ENCODE measurements around the gene ATP6V0D1. TPM values are rescaled to one million over a fixed set of nuclear protein-coding genes. Genes with fewer than 3 reads are reported as not detected.
"Not testable (repeated sequence)": the region's sequence is repeated elsewhere in the genome, so short reads cannot be mapped to it uniquely, and the experiment has no call there.

The ATP6V0D1 gene
- polyA plus RNA-seq (2012; ENCODE audit: insufficient read depth, insufficient read length) = 43.7 TPM

DNA sequence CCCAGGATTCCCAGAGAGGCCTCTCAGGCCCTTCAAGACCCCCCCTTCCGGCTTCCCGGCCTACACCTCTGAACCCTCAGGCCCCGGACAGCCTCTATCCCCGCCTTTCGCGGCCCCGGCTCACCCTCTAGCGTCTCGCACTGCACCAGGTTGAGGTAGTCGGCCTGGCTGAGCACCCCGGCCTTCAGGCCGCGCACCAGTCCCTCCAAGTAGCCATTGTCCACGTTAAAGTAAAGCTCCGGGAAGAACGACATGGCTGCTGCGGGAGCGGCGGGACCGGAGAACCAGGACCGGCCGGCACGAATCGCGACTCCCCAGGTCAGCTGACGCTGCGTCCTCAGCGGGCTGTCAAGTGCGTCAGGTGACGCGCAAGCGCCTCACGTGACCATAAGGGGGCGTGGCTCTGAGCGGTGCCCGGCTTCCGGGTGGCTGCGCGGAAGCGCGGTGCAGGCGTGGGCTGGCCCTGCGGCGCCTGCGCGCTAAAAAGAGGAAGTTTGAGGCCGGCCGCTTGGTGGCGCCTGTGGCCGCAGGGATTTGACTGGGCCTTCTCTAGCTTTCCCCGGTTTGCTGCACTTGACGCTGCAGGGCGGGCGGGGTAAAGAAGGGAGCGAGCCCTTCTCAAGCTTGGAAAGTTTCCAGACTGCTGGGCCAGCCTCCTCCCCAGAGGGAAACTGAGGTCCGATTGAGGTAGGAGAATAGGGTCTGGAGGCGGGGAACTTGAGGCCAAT is at the start of gene ATP6V0D1:
ATP6V0D1 (minus strand) TSS at position 325 of the 728 bp plus-strand sequence; CDS start at position 254, 71 bp downstream.
- H3K4me3 ChIP-seq (ENCODE audit: low read length) = peak within 1 kb of the TSS; percentile 75
- peak; percentile 95 for DNase-seq (ENCODE audit: low read depth, low spot score)

DNA sequence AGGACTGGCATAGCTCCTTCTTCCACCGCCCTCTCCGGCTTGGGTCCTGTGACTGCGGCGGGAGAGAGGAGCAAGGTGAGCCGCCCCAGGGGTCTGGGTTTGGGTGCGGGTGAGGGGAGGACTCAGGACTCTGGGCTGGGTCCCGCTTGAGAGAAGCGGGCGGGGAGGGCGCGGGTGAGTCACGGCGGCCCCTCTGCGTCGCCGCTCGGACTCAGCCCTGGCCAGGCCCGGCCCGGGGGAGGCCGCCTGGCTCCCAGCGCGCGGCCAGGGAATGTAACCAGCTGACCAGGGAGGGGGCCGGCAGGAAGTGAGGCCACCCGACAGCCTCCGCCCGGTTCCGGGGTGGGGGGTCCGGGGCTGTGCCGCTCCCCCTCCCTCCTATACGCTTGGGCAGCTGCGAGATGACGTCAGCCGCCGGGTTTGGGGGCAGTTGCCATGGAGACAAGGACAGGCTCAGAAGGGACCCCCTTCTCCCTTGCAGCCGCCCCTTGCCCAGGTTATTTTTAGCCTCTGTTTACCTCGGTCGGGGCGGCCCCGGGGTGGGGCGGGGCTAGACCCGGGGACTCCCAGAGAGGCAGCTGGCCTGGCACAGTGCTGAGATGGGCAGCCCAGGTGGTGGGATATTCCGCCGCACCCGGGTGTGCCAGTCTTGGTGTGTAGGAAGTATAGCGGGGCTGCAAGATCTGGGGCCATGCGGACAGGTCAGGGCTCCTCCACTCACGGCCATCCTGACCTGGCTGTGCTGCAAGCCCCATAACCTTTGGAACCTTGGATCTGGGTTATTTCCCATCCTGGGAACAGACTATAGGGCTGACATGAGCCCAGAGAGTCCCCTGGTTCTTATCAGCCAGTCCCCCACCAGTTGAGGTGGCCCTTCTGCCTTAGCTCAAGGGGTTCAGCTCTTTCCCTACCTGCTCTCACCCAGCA is 49.3 kb upstream of the ATP6V0D1 start:
- no peak for DNase-seq (ENCODE audit: low read depth, low spot score)
- no peak overlapping the region for H3K4me3 ChIP-seq (ENCODE audit: low read length)

- H3K4me3 ChIP-seq (ENCODE audit: low read length) = peak overlapping the region; percentile 57
- no peak for DNase-seq (ENCODE audit: low read depth, low spot score)
Measured at GRCh38 chr16:67529582-67530012, 48.6 kb upstream of the ATP6V0D1 start.

GRCh38 chr16:67528870-67529581 is 48.1 kb upstream of the ATP6V0D1 start:
- peak overlapping the region; percentile 57 for H3K4me3 ChIP-seq (ENCODE audit: low read length)

GRCh38 chr16:67528222-67528869 is 47.4 kb upstream of the ATP6V0D1 start, which contains the start of gene RIPOR1:
RIPOR1 (plus strand) TSS chr16:67528829; CDS start chr16:67538447, 9,618 bp downstream.
- H3K4me3 ChIP-seq (ENCODE audit: low read length) = peak within 1 kb of the TSS; percentile 57
- DNase-seq (ENCODE audit: low read depth, low spot score) = no peak

More at GRCh38 chr16:67528870-67529581, 48.1 kb upstream of the ATP6V0D1 start:
- DNase-seq (ENCODE audit: low read depth, low spot score) = no peak

- DNase-seq (ENCODE audit: low read depth, low spot score) = no peak
Measured at GRCh38 chr16:67526149-67526791, 45.3 kb upstream of the ATP6V0D1 start.

GRCh38 chr16:67525176-67525860 is 44.4 kb upstream of the ATP6V0D1 start:
- H3K4me3 ChIP-seq (ENCODE audit: low read length) = no peak overlapping the region
- DNase-seq (ENCODE audit: low read depth, low spot score) = no peak

More at GRCh38 chr16:67526149-67526791, 45.3 kb upstream of the ATP6V0D1 start:
- no peak overlapping the region for H3K4me3 ChIP-seq (ENCODE audit: low read length)

DNA sequence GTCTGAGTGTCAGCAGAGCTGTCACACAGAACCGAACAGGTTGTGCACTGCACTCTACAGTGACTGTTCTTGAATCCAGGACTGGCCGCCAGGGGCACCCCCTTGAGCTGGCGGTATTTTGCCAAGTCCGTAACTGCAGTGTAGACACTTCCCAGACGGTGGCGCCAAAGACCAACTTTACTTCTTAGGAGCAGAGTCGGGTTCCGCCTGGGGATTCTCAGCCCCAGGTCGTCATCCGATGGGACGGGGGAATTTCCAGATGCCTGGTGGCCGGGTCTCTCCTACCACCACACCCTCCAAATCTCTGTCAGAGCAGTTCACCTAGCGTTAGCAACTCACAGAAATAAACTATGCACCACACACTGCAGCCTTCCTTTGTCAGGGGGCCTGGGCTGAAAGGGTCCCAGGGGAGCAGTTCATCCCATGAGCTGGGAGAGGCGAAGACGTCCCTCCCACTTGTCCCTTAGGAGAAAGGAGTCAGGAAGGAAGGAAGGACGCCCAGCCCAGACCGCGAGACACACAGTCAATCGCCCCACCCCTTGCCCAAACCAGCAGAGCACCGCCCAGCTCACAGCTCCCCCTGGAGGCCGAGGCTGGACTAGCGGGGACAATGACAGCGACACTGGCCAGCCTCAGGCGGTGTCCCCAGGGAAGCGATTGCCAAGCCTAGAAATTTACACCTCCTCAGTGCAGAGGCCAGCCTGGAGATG is 40.3 kb upstream of the ATP6V0D1 start:
- peak; percentile 94 for DNase-seq (ENCODE audit: low read depth, low spot score)
- peak overlapping the region; percentile 70 for H3K4me3 ChIP-seq (ENCODE audit: low read length)

- no peak for DNase-seq (ENCODE audit: low read depth, low spot score)
- no peak overlapping the region for H3K4me3 ChIP-seq (ENCODE audit: low read length)
Measured at GRCh38 chr16:67519242-67519641, 38.3 kb upstream of the ATP6V0D1 start.

DNA sequence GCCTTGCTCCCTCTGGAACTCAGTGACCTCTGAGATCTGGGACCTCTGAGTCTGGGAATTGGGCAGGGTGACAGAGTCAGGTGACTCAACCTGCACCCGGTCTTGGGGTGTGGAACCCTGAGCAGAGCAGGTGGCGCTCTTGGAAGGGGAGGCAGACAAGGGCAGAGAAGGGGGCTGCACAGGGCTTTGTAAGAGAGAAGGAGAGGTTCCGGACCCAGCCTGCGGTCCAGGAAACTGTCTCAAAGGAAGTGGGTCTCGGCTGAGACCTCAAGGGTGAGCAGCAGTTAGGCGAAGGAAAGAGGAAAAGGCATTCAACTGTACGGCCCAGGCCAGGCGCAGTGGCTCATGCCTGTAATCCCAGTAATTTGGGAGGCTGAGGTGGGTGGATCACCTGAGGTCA is 37.7 kb upstream of the ATP6V0D1 start:
- peak; percentile 42 for DNase-seq (ENCODE audit: low read depth, low spot score)
- H3K4me3 ChIP-seq (ENCODE audit: low read length) = no peak overlapping the region

GRCh38 chr16:67517661-67518423 is 36.9 kb upstream of the ATP6V0D1 start:
- DNase-seq (ENCODE audit: low read depth, low spot score) = no peak

GRCh38 chr16:67517155-67517445 is 36.1 kb upstream of the ATP6V0D1 start:
- no peak overlapping the region for H3K4me3 ChIP-seq (ENCODE audit: low read length)
- DNase-seq (ENCODE audit: low read depth, low spot score) = no peak

More at GRCh38 chr16:67517661-67518423, 36.9 kb upstream of the ATP6V0D1 start:
- no peak overlapping the region for H3K4me3 ChIP-seq (ENCODE audit: low read length)

DNA sequence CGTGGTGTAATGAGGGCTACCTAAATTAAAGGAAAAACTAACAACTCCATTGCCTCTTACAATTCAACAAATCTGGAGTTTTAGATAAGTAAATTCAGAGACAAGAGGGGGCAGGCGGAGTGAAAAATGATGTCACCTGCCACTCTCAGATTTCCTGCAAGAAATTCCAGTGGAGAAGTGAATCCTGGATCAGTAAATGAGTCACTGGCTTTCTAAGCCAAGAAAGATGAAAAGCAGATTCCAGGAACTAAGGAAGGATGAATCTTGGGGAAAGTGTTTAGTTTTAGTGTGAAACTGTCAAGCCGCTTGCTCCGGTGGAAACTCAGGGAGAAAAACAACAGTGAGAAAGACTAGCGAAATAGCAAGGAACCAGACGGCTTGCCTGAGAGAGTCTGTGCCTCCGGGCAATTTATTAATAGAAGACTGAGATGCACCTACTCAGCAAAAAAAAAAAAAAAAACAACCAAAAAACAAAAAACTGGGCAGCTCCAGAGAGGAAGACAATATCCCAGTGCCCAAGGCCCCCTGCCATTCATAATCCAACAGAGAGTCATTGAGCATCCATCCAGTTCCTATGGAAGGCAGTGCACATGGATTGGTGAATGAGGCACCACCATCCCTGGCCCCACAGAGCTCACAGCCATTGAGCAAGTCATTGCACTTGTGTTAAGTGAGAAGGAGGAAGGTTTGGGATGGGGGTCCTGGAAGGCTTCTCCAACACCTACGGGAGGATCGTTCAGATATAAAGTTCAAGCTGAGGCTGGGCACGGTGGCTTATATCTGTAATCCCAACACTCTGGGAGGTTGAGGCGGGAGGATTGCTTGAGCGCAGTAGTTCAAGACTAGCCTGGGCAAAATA is 35.6 kb upstream of the ATP6V0D1 start:
- H3K4me3 ChIP-seq (ENCODE audit: low read length) = no peak overlapping the region
- no peak for DNase-seq (ENCODE audit: low read depth, low spot score)

- peak; percentile 91 for DNase-seq (ENCODE audit: low read depth, low spot score)
- H3K4me3 ChIP-seq (ENCODE audit: low read length) = no peak overlapping the region
Measured at GRCh38 chr16:67514382-67514828, 33.4 kb upstream of the ATP6V0D1 start.

- DNase-seq (ENCODE audit: low read depth, low spot score); H3K4me3 ChIP-seq (ENCODE audit: low read length): not testable (repeated sequence)
Measured at GRCh38 chr16:67513892-67514291, 32.9 kb upstream of the ATP6V0D1 start.

GRCh38 chr16:67509016-67509415 is 28.1 kb upstream of the ATP6V0D1 start:
- DNase-seq (ENCODE audit: low read depth, low spot score) = peak; percentile 45
- H3K4me3 ChIP-seq (ENCODE audit: low read length) = no peak overlapping the region
